Uterus (tissue), 4 donors: ENCODE measurements around the gene CARD16. TPM values are rescaled to one million over a fixed set of nuclear protein-coding genes. Genes with fewer than 3 reads are reported as not detected.

ENCODE experiments used
- DNase-seq, 2 donors: peaks; one replicate each; pipeline ENCODE4 v3.0.0-alpha.2; 2019 to 2020
- H3K27ac ChIP-seq, 2 donors: fragments of 200-600 bp; sonication (generic); 1 replicate in 1 of 2; 2 replicates in 1 of 2; pipeline ENCODE4 v1.5.1; 2016 to 2018
- H3K27me3 ChIP-seq, 2 donors: fragments of 200-600 bp; sonication (generic); one replicate each; pipeline ENCODE4 v1.5.1; 2018 to 2019; ENCODE audit warnings: control low read depth in 1 of 2
- H3K36me3 ChIP-seq, 2 donors: fragments of 200-600 bp; sonication (generic); one replicate each; pipeline ENCODE4 v1.5.1; 2019; ENCODE audit warnings: control low read depth in 1 of 2
- H3K4me1 ChIP-seq, 2 donors: fragments of 200-600 bp; sonication (generic); one replicate each; pipeline ENCODE4 v1.5.1; 2018 to 2019; ENCODE audit warnings: control low read depth in 1 of 2
- H3K4me3 ChIP-seq, 2 donors: fragments of 200-600 bp; sonication (generic); 1 replicate in 1 of 2; 2 replicates in 1 of 2; pipeline ENCODE4 v1.5.1; 2018 to 2019; ENCODE audit warnings: mild to moderate bottlenecking in 1 of 2
- H3K9me3 ChIP-seq, 2 donors: fragments of 200-600 bp; sonication (generic); one replicate each; pipeline ENCODE4 v1.5.1; 2019; ENCODE audit warnings: control low read depth in 1 of 2
- CTCF ChIP-seq, 4 experiments: fragments of 200-600 bp in 2 of 4; fragments of 450-650 bp in 2 of 4; sonication (generic) in 2 of 4; IDR thresholded peaks; one replicate each; pipeline ENCODE4 v1.5.1; 2016 to 2019; ENCODE audit warnings: antibody characterized with exemption in 4 of 4, mild to moderate bottlenecking in 2 of 4, moderate library complexity in 1 of 4
- POLR2A ChIP-seq, 2 donors: fragments of 450-650 bp; IDR thresholded peaks; one replicate each; pipeline ENCODE4 v1.6.1; 2016; ENCODE audit warnings: antibody characterized with exemption in 2 of 2, mild to moderate bottlenecking in 1 of 2, moderate library complexity in 1 of 2
- intact Hi-C: fragments of 100-400 bp; cut with DNase I; formaldehyde crosslinking; loops from one replicate; pipeline ENCODE4 v1.15.1; 2023; ENCODE audit warnings: low total_unique reads
- total RNA-seq, 4 donors: library from RNA; depleted of rRNA in 3 of 4; stranded (reverse); fragments of >200 nt in 3 of 4; gene quantifications; one replicate each; pipeline versions ENCODE4 v1.1.0 to v1.2.4, GENCODE V29; 2014 to 2023
- donor health status: DM: yes; HTN: yes; CAD: no.

CARD16 gene
- total RNA-seq, 4 donors from 2014 or later = 3.7 to 17.0 TPM; not detected in 2

- H3K27me3 ChIP-seq = no peaks in the 10 kb centered on the region
- no peak overlapping the region for H3K4me3 ChIP-seq
- no peaks in the 10 kb centered on the region for H3K4me1 ChIP-seq
- DNase-seq = no peak
- H3K27ac ChIP-seq = no peak overlapping the region
- H3K36me3 ChIP-seq = no peaks in the 10 kb centered on the region
- no peaks in the 10 kb centered on the region for H3K9me3 ChIP-seq
- TF ChIP-seq CTCF (IDR thresholded peaks at IDR 0.05) = no peak
- TF ChIP-seq POLR2A (IDR thresholded peaks at IDR 0.05) = no peak
- intact Hi-C loops = no loop called here
These were observed 12.3 kb upstream of the CARD16 start for GRCh38 chr11:105057432-105057831.

GRCh38 chr11:105056446-105056845 is 11.3 kb upstream of the CARD16 start:
- intact Hi-C loops = no loop called here
- H3K27ac ChIP-seq = no peak overlapping the region
- no peak for TF ChIP-seq CTCF (IDR thresholded peaks at IDR 0.05)
- no peak for TF ChIP-seq POLR2A (IDR thresholded peaks at IDR 0.05)
- H3K27me3 ChIP-seq = no peaks in the 10 kb centered on the region
- no peaks in the 10 kb centered on the region for H3K9me3 ChIP-seq
- no peak overlapping the region for H3K4me3 ChIP-seq
- H3K4me1 ChIP-seq = no peaks in the 10 kb centered on the region
- DNase-seq = no peak
- no peaks in the 10 kb centered on the region for H3K36me3 ChIP-seq

- no peaks in the 10 kb centered on the region for H3K9me3 ChIP-seq
- no peak overlapping the region for H3K4me3 ChIP-seq
- H3K27ac ChIP-seq = no peak overlapping the region
- no peak for DNase-seq
- H3K27me3 ChIP-seq = no peaks in the 10 kb centered on the region
- intact Hi-C loops = no loop called here
- H3K36me3 ChIP-seq = no peaks in the 10 kb centered on the region
- no peaks in the 10 kb centered on the region for H3K4me1 ChIP-seq
- TF ChIP-seq POLR2A (IDR thresholded peaks at IDR 0.05) (no peak), CTCF (IDR thresholded peaks at IDR 0.05) (no peak)
These were observed 9.8 kb upstream of the CARD16 start for GRCh38 chr11:105054723-105055493.

- Histone ChIP-seq H3K4me1 (no peaks in the 10 kb centered on the region), H3K27ac (no peak overlapping the region), H3K36me3 (no peaks in the 10 kb centered on the region), H3K9me3 (no peaks in the 10 kb centered on the region), H3K27me3 (no peaks in the 10 kb centered on the region), H3K4me3 (no peak overlapping the region)
- TF ChIP-seq CTCF (IDR thresholded peaks at IDR 0.05) (no peak), POLR2A (IDR thresholded peaks at IDR 0.05) (no peak)
- no peak for DNase-seq
- intact Hi-C loops = no loop called here
These were observed 7.4 kb upstream of the CARD16 start for GRCh38 chr11:105052487-105052886.

GRCh38 chr11:105051559-105051958 is 6.4 kb upstream of the CARD16 start:
- no peak overlapping the region for H3K4me3 ChIP-seq
- no peaks in the 10 kb centered on the region for H3K9me3 ChIP-seq
- intact Hi-C loops = no loop called here
- H3K27ac ChIP-seq = no peak overlapping the region
- no peak for DNase-seq
- no peak for TF ChIP-seq CTCF (IDR thresholded peaks at IDR 0.05)
- no peak for TF ChIP-seq POLR2A (IDR thresholded peaks at IDR 0.05)
- H3K36me3 ChIP-seq = no peaks in the 10 kb centered on the region
- no peaks in the 10 kb centered on the region for H3K4me1 ChIP-seq
- no peaks in the 10 kb centered on the region for H3K27me3 ChIP-seq
